HG03280 (cell line): Measurements from ENCODE around the gene OR52H1.

ENCODE experiments used
- ATAC-seq: cut with Tn5 transposase; IDR thresholded peaks from one replicate; pipeline ENCODE4 v1.9.1; 2021; ENCODE audit warnings: mild to moderate bottlenecking, moderate library complexity; ENCODE audit not compliant: unreplicated experiment

Gene OR52H1

DNA sequence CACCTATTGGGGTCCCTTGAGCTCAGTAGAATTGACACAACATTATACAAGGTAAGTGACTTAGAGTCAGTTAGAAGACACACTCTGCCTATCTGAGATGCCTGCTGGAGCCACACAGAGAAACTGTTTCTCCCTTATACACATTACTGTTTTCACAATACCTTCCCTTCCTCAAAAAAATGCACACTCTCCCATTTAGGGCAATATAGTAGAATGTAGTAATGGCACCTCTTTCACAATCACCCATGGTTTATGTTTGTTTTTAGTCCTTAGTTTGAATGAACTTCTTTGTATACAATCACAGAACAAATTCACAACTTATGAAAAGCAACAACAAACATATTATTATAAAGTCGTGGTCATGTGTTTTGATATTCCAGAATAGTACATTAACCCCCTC is 14.3 kb downstream of the OR52H1 start:
- no peak for ATAC-seq

DNA sequence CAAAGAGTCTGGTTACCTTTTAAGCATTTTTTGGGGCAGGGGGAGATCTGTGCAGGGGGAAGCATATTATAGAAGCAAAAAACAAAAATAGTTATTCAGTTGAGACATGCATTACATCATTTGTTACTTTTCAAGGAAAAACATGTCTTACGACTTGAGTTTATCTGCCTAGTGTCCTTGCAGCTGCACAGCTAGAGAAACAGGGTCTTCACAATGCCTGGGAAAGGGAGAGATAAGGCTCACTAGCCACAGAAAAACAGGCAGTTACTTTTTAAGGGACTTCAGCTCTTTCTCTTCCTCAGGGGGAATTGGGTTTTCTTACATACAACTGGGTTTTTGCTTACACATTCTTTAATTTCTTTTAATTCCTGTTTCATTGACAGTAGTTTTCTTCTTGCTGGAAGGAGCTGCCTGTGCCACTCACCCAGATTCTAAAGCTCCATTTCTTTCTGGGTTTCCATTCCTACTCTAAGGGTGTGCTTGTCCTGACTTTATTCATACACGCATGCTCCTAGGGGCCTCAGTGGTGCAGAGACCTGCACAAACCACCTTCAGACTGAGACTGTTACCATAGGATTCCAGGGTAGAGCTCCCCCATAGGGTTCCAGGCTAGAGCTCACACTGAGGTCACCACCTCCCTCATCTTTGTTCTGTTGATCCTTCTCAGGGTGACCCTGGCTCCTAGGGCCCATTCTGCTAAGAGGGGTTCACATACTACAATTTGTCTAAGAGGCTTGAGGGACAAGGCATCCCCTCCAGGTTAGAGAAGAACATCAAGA is 17.1 kb downstream of the OR52H1 start:
- ATAC-seq = no peak

- no peak for ATAC-seq
Observed at GRCh38 chr11:5528495-5528894, 19.8 kb downstream of the OR52H1 start.

- no peak for ATAC-seq
Observed at GRCh38 chr11:5527716-5528115, 20.6 kb downstream of the OR52H1 start.

DNA sequence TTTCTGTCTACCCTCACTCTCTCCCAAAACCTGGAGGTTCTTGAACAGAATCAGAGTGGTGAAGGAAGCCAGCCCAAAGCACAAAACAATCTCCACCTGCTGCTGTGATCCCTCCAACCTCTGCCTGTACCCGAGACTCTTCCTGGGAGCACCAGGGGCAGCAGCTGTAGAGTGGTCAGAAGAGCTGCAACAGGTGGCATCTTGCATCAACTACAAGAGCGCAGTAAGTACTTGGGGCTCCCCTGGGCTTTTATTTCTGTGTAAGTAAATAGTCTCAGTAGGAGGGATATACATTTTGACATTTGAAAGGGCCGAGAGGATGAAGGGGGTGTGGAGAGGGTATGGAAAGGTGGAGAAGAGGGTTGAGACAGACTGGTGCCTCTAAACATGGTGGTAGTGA is 23.6 kb downstream of the OR52H1 start:
- ATAC-seq = no peak

DNA sequence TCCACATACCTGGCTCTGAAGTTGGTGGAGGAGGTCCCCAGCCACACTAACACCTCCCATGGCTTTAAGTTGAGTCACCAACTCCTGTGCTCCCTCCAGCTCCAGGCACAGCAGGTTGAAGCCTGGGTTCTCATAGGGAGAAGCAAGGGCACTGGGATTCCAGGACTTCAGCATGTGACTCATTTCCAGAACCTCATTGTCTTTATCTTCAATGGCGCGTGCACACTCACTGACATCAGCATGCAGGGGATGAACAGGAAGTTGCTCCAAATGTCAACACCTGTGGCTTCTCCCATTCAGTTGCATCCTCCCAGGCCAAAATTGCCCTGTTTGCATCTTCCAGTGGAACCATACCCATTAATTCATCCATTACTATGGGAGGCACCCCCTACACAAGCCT is 26.0 kb downstream of the OR52H1 start:
- ATAC-seq = no peak

DNA sequence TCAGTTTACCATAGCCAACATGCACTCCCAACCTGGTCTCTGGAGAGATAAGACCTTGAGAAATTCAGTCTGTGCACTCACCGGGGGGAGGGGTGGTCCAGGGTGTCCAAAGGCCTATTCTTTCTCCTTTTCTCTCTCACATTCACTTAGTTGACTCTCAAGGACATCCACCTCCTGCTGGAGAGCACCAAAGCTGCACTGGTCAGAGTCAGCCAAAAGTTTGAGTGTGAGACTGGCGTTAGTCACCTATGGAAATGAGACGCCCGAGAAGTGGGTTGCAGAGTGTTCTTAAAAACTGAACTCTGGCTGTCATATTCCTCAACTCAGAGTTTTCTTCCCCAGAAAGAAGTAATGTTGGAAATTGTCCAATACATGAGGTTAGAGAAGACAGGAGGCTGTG is 26.8 kb downstream of the OR52H1 start:
- no peak for ATAC-seq

DNA sequence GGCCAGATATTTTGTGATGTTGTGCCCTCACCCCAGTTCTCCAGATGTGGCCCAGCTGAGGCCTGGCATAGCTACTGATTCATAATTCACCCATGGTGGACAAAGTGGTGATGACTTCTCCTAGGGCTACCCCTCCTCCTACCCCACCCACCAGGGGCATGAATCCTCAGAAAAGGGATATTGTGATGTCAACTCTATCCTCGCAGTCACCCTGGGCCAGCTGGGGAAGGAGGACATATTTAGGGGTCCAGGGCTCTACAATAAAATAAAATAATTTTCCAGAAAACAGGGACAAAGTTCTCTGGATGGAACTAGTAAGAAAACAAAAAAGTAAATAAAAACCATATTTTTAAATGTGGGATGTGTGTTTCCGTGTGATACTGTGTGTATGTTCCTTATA is 31.7 kb downstream of the OR52H1 start, which contains the start of gene UBQLNL:
UBQLNL (minus strand) TSS at position 101 of the 400 bp plus-strand sequence. CDS start 258 bp downstream, outside the sequence.
- ATAC-seq = no peak

DNA sequence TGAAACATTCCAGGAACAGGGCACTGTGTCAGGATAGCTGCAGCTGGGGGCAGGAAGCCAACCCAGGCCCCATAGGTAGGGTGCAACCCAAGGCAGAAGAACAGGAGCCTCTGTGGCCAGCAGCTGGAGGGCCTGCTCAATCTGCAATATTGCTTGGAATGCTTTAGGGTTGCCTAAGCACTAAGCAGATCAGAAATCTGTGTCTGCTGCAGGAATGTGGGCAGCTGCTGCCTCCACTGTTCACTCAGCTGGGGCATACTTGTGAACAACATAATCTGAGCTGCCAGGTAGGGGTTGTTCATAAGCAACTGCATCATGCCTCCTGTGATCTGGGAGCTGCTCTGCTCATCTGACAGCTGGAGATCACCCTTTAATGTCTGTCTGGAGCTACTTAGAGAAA is 33.5 kb downstream of the OR52H1 start:
- ATAC-seq = no peak

- no peak for ATAC-seq
Observed at GRCh38 chr11:5509803-5510202, 38.5 kb downstream of the OR52H1 start, which contains the start of gene UBQLN3. TSS of gene UBQLN3 (minus strand) at chr11:5509957. CDS start at chr11:5509558, 399 bp downstream.

- no peak for ATAC-seq
Observed at GRCh38 chr11:5508605-5509004, 39.7 kb downstream of the OR52H1 start.

- ATAC-seq = no peak
Observed at GRCh38 chr11:5507933-5508305, 40.4 kb downstream of the OR52H1 start.

DNA sequence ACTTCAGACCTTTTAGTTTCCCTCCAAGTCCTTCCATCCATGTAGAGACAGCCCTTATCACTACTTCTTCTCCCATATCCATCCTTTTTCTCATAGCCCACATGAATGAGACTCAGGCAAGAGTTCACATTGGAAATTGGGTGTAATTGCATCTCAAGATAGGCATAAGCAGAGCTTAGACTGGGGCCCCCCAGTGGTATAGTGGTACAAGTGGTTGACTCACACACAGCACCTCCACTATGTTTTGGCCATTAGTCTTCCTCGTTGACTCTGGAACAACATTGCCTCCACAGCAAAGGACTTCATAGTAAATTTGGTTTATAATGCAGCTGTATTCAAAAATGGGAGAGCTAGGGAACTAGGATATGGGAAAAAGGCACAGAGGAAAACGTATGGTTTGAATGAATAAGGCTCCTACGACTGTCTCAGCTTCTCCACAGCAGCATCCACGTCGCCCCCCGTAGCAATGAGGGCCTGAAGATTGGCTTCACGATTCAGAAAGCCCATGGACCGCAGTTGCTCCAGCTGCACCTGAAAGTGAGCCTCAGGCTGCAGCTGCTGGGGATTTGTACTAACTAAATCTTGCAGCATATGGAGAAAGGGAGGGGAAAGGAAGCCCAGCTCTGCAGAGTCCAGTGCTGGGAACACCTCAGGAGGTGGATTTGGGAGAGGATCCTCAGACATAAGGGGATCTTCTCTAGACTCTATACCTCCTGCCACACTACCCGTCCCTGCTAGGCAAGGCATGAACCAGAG is 41.0 kb downstream of the OR52H1 start:
- no peak for ATAC-seq

DNA sequence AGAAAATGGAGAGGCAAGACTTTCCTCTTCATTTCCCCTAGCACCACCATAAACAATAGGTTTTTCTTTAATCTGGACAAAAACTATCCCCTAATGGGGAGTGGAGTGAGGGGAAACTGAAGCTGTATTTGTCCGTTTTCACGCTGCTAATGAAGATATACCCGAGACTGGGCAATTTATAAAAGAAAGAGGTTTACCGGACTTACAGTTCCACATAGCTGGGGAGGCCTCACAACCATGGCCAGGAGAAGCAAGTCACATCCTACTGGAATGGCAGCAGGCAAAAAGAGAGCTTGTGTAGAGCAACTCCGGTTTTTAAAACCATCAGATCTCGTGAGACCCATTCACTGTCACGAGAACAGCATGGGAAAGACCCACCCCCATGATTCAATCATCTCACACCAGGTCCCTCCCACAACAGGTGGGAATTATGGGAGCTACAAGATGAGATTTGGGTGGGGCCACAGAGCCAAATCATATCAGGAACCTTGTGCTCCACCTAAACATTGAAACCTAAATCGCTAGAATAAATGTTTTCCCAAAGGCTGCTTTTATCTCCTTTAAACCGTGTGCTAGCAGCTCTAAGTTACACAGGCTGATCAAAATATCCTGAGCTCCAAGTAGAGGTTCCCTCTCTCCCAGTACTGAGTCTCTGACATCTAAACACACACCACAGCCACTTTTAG is 42.8 kb downstream of the OR52H1 start:
- ATAC-seq = no peak

DNA sequence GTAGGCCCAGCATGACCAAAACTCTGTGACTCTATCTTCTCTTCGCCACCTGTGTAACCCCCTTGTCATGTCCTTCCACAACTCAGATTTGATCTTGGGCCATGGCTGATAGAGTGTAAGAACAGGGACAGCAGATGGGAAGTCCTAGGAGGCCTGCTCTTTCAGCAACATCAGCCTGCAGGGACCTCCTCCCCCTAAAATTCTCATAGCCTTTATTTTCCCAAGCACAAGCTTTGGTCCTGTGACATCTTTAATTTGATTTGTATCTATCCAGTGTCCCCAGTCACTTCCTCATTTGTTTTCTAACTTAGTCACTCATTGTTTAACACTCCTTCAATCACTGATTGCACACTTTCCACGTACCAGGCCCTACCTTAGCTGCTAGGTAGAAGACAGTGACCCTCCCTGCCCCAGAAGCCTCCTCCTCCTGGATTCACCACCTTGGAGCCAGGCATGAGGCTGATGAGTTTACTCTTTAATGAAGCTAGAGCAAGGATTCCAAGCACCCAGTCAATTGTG is 43.9 kb downstream of the OR52H1 start:
- no peak for ATAC-seq

GRCh38 chr11:5500393-5500801 is 47.9 kb downstream of the OR52H1 start:
- ATAC-seq = no peak

DNA sequence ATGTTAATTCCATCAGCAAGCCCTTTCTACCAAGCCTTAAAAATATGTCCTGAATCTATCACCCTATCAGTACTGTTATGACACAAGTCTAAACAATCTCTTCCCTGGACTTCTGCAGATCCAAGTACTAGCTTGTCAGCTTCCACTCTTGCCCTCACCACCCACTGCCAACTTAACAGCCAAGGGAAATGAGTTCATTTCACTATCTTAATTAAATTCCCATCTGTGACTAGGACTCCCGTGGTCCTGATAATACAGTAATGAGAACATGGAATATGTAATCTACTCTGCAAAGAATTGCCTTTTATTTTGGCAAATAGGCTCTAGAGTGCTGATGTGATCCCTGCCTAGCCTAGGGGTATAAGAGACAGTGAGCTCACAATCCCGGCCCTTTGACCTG is 48.7 kb downstream of the OR52H1 start:
- no peak for ATAC-seq
